ENCODE results near the gene EED.
"Not testable (repeated sequence)": the region's sequence is repeated elsewhere in the genome, so short reads cannot be mapped to it uniquely, and the experiment has no call there.

EED gene

DNA sequence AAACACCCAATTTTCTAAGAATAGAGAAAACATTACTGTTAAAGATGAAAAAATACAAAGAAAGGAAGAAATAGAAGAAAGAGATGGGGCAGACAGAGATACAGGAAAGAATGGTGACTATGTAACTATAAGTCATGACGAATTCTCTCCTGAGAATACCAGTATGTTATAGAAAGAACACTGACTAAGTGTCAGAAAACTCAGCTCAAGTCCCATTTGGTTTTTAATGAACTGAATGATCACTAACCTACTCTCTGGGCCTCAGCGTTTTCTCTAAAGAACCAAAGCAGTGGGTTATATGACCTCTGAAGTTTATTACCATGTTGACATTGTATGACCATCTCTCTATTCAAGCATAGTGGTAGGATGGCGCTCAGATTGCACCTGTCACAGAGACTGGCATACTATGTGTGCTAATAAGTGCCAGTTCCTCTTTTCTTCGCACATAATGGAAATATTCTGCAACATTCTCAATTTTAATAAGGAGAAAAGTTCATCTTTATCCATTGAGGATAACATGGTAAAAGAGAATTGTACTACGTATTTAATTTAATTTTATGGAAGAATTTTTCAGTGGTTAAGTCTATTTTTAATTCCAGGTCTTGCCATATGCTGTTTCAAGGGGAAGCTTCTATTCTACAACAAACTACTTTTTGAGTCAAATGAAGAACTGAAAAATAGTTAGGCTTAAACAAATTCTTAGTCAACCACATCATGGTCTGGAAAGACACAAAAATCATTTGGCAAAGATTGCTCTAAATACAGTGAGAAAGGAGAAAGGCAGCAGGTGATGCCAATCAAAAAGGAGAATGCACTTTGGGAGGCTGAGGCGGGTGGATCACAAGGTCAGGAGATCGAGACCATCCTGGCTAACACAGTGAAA is 25.0 kb upstream of the EED start:
- Histone ChIP-seq H3K36me3 (ENCODE audit: control insufficient read depth, insufficient read depth, low read length) (no peaks in the 10 kb centered on the region), H3K27me3 (replicated peaks; ENCODE audit: control insufficient read depth, insufficient read depth, low read length) (no peaks in the 10 kb centered on the region), H3K4me3 (replicated peaks; ENCODE audit: low read depth, low read length) (no peak overlapping the region; the same call in 1 of the 2 replicates)
- DNase-seq (ENCODE audit: extremely low read depth, insufficient read length), result peak; percentile 83
- TF ChIP-seq, protein P1, sequence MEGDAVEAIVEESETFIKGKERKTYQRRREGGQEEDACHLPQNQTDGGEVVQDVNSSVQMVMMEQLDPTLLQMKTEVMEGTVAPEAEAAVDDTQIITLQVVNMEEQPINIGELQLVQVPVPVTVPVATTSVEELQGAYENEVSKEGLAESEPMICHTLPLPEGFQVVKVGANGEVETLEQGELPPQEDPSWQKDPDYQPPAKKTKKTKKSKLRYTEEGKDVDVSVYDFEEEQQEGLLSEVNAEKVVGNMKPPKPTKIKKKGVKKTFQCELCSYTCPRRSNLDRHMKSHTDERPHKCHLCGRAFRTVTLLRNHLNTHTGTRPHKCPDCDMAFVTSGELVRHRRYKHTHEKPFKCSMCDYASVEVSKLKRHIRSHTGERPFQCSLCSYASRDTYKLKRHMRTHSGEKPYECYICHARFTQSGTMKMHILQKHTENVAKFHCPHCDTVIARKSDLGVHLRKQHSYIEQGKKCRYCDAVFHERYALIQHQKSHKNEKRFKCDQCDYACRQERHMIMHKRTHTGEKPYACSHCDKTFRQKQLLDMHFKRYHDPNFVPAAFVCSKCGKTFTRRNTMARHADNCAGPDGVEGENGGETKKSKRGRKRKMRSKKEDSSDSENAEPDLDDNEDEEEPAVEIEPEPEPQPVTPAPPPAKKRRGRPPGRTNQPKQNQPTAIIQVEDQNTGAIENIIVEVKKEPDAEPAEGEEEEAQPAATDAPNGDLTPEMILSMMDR (IDR thresholded peaks at IDR 0.05; ENCODE audit: insufficient read depth, low read length, poor library complexity, severe bottlenecking), result no peak

DNA sequence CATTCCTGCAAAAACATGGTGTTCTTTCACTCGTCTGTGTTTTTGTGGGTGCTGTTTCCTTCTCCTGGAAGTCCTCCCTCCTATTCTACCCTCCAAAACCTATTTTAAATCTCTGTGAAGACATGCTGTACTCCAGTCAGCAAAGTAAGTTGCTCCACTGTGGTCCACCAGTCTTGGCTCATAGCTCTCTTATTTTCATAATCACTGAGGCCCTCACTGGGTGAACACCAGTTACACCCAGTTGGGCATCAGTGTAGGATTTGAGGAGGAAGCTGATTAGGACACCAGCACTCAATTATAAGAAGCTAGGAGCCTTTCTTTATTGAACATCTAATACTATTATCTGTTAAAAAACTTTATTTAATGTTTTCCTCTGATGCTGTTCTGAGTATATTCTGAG is 23.9 kb upstream of the EED start:
- TF ChIP-seq, protein P1 (IDR thresholded peaks at IDR 0.05; ENCODE audit: insufficient read depth, low read length, poor library complexity, severe bottlenecking), result no peak
- H3K36me3 ChIP-seq (ENCODE audit: control insufficient read depth, insufficient read depth, low read length), result no peaks in the 10 kb centered on the region
- no peaks in the 10 kb centered on the region for H3K27me3 ChIP-seq (replicated peaks; ENCODE audit: control insufficient read depth, insufficient read depth, low read length)
- H3K4me3 ChIP-seq (replicated peaks; ENCODE audit: low read depth, low read length), result no peak overlapping the region
- no peak for DNase-seq (ENCODE audit: extremely low read depth, insufficient read length)

DNA sequence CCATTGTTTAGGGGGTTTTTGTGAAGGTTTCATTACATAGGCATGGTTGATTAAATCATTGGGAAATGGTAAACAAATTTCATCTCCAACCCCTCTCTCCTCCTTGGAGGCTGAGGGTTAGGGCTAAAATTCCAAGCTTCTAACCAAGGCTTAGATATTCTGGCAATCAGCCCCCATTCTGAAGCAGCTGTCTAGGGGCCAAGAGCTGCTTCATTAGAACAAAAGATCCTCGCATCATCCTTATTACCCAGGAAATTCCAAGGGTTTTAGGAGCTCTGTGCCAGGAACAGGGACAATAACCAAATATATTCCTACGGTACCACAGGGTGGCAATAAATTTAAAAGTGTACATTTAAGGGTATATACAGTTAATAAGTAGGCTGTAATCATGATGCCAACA is 22.5 kb upstream of the EED start:
- Histone ChIP-seq H3K4me3 (replicated peaks; ENCODE audit: low read depth, low read length) (no peak overlapping the region), H3K27me3 (replicated peaks; ENCODE audit: control insufficient read depth, insufficient read depth, low read length) (no peaks in the 10 kb centered on the region), H3K36me3 (ENCODE audit: control insufficient read depth, insufficient read depth, low read length) (no peaks in the 10 kb centered on the region)
- DNase-seq (ENCODE audit: extremely low read depth, insufficient read length), result no peak
- TF ChIP-seq, protein P1 (IDR thresholded peaks at IDR 0.05; ENCODE audit: insufficient read depth, low read length, poor library complexity, severe bottlenecking), result no peak

DNA sequence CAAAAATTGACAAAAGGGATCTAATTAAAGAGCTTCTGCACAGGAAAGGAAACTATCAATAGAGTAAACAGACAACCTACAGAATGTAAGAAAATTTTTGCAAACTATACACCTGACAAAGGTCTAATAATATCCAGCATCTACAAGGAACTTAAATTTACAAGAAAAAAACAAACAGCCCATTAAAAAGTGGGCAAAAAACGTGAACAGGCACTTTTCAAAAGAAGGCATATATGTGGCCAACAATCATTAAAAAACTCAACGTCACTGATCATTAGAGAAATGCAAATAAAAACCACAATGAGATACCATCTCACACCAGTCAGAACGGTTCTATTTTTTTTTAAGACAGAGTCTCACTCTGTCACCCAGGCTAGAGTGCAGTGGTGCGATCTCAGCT is 20.0 kb upstream of the EED start:
- H3K4me3 ChIP-seq (replicated peaks; ENCODE audit: low read depth, low read length); H3K27me3 ChIP-seq (replicated peaks; ENCODE audit: control insufficient read depth, insufficient read depth, low read length); H3K36me3 ChIP-seq (ENCODE audit: control insufficient read depth, insufficient read depth, low read length); DNase-seq (ENCODE audit: extremely low read depth, insufficient read length): not testable (repeated sequence)

DNA sequence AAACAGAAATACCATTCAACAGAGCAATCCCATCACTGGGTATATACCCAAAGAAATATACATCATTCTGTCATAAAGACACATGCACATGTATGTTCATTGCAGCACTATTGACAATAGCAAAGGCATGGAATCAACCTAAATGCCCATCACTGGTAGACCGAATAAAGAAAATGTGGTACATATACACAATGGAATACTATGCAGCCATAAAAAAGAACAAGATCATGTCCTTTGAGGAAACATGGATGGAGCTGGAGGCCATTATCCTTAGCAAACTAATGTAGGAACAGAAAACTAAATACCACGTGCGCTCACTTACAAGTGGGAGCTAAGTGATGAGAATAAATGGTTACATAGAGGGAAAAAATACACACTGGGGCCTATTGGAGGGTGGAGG is 19.2 kb upstream of the EED start:
- H3K36me3 ChIP-seq (ENCODE audit: control insufficient read depth, insufficient read depth, low read length); H3K4me3 ChIP-seq (replicated peaks; ENCODE audit: low read depth, low read length); H3K27me3 ChIP-seq (replicated peaks; ENCODE audit: control insufficient read depth, insufficient read depth, low read length); DNase-seq (ENCODE audit: extremely low read depth, insufficient read length): not testable (repeated sequence)

DNA sequence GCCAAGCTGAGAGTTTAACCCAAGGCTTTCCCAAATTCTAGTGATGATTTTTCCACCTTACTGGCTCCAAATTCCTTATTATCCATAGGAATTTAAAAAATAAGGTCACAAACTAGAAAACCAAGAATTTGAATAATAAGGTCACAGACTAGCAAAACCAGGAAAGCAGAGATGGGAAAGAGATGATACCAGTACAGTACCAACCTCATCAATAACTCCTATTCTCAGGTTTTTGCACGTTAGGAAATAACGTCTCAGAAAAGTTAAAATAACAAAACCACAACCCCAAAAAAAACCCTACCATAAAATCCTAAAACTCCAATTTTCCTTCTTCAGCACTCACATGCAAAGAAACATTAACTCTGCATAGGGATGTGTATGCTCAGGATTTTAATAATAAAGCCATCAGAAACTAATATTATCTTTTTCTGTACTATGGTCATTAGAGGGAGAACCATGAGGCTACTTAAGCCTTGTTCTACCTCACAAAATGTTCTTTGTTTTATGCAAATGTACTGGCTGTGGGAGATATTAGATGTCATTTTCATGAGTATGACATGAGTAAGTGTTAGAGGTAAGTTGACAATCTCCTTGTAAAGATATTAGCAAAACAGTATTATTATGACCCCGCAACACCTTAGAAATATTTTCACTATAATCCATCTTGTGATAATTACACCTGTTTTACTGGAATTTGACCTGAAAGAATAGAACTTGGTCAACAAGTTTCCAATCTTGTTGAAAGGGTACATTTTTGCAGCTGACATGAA is 16.1 kb upstream of the EED start:
- no peak for DNase-seq (ENCODE audit: extremely low read depth, insufficient read length)
- H3K4me3 ChIP-seq (replicated peaks; ENCODE audit: low read depth, low read length), result no peak overlapping the region
- no peaks in the 10 kb centered on the region for H3K36me3 ChIP-seq (ENCODE audit: control insufficient read depth, insufficient read depth, low read length)
- H3K27me3 ChIP-seq (replicated peaks; ENCODE audit: control insufficient read depth, insufficient read depth, low read length), result no peaks in the 10 kb centered on the region
- TF ChIP-seq, protein P1 (IDR thresholded peaks at IDR 0.05; ENCODE audit: insufficient read depth, low read length, poor library complexity, severe bottlenecking), result no peak

DNA sequence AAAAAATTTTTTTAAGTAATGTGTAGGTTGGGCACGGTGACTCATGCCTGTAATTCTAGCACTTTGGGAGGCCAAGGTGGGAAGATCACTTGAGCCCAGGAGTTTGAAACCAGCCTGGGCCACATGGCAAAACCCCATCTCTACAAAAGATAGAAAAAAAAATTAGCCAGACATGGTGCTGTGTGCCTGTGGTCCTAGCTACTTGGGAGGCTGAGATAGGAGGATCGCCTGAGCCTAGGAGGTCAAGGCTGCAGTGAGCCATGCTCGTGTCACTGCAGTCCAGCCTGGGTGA is 15.6 kb upstream of the EED start:
- H3K27me3 ChIP-seq (replicated peaks; ENCODE audit: control insufficient read depth, insufficient read depth, low read length); H3K36me3 ChIP-seq (ENCODE audit: control insufficient read depth, insufficient read depth, low read length); H3K4me3 ChIP-seq (replicated peaks; ENCODE audit: low read depth, low read length); DNase-seq (ENCODE audit: extremely low read depth, insufficient read length): not testable (repeated sequence)

All from GM06990 (cell line).